ENCODE data around the gene TMEM14A.
"Not testable (repeated sequence)": the region's sequence is repeated elsewhere in the genome, so short reads cannot be mapped to it uniquely, and the experiment has no call there.

TMEM14A gene

GRCh38 chr6:52697903-52698302 is 27.0 kb downstream of the TMEM14A start:
- DNase-seq: no peak
- no peak for TF ChIP-seq CTCF (IDR thresholded peaks at IDR 0.05)
- peaks cover 6% of the 10 kb centered on the region for H3K27me3 Mint-ChIP-seq (ENCODE audit: low read depth, poor library complexity)
- no peak overlapping the region for H3K27ac Mint-ChIP-seq
- H3K4me1 Mint-ChIP-seq: no peaks in the 10 kb centered on the region
- peaks cover 6% of the 10 kb centered on the region for H3K9me3 Mint-ChIP-seq
- H3K4me3 Mint-ChIP-seq: no peak overlapping the region
- H3K36me3 Mint-ChIP-seq (ENCODE audit: low read depth): no peaks in the 10 kb centered on the region

- no peak overlapping the region for H3K4me3 Mint-ChIP-seq
- no peak for TF ChIP-seq CTCF (IDR thresholded peaks at IDR 0.05)
- no peaks in the 10 kb centered on the region for H3K36me3 Mint-ChIP-seq (ENCODE audit: low read depth)
- no peaks in the 10 kb centered on the region for H3K27me3 Mint-ChIP-seq (ENCODE audit: low read depth, poor library complexity)
- H3K27ac Mint-ChIP-seq: no peak overlapping the region
- H3K4me1 Mint-ChIP-seq: no peaks in the 10 kb centered on the region
- DNase-seq: no peak
- peaks cover 21% of the 10 kb centered on the region for H3K9me3 Mint-ChIP-seq
These were observed 33.1 kb downstream of the TMEM14A start for GRCh38 chr6:52704060-52704459.

DNA sequence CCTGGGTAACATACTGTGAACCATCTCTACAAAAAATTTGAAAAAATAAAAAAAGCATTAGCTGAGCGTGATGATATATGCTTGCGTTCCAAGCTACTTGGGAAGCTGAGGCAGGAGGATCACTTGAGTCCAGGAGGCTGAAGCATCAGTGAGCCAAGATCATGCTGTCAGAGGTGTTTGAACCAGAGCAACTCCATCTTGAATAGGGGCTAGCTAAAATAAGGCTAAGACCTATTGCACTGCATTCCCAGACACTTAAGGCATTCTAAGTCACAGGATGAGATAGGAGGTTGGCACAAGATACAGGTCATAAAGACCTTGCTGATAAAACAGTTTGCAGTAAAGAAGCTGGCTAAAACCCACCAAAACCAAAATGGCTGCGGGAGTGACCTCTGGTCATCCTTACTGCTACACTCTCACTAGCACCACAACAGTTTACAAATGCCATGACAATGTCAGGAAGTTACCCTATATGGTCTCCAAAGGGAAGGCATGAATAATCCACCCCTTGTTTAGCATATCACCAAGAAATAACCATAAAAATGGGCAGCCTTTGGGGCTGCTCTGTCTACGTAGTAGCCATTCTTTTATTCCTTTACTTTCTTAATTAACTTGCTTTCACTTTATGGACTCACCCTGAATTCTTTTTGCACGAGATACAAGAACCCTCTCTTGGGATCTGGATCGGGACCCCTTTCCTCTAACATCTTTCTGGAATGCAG is 34.0 kb downstream of the TMEM14A start:
- not testable (repeated sequence) for H3K27me3 Mint-ChIP-seq (ENCODE audit: low read depth, poor library complexity); H3K36me3 Mint-ChIP-seq (ENCODE audit: low read depth); H3K27ac Mint-ChIP-seq; H3K4me3 Mint-ChIP-seq; DNase-seq; H3K4me1 Mint-ChIP-seq
- peaks cover 27% of the 10 kb centered on the region for H3K9me3 Mint-ChIP-seq

GRCh38 chr6:52706001-52706400 is 35.1 kb downstream of the TMEM14A start:
- Mint-ChIP-seq H3K27ac (no peak overlapping the region), H3K36me3 (ENCODE audit: low read depth) (no peaks in the 10 kb centered on the region), H3K4me1 (no peaks in the 10 kb centered on the region), H3K27me3 (ENCODE audit: low read depth, poor library complexity) (no peaks in the 10 kb centered on the region), H3K4me3 (no peak overlapping the region), H3K9me3 (peaks cover 30% of the 10 kb centered on the region)
- TF ChIP-seq CTCF (IDR thresholded peaks at IDR 0.05): no peak
- no peak for DNase-seq

GRCh38 chr6:52707963-52708680 is 37.2 kb downstream of the TMEM14A start:
- DNase-seq: no peak
- Mint-ChIP-seq H3K36me3 (ENCODE audit: low read depth) (no peaks in the 10 kb centered on the region), H3K4me1 (no peaks in the 10 kb centered on the region), H3K4me3 (no peak overlapping the region), H3K27me3 (ENCODE audit: low read depth, poor library complexity) (no peaks in the 10 kb centered on the region), H3K9me3 (peaks cover 30% of the 10 kb centered on the region), H3K27ac (no peak overlapping the region)
- no peak for TF ChIP-seq CTCF (IDR thresholded peaks at IDR 0.05)

DNA sequence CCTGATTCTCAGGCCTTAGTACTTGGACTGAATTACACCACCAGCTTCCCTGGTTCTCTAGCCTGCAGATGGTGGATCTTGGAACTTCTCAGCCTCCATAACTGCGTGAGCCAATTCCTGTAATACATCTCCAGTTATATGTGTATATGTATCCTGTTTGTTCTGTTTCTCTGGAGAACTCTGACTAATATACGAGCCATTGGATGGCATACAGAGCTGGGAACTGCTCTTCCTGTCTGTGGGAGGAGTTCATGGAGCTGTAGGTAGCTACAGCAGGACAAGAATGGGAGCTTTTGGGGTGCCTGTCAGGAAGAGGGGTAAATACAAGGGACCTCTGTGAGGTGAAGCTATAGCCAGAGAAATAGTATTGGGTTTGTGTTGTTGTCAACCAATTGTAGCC is 41.2 kb downstream of the TMEM14A start:
- H3K27me3 Mint-ChIP-seq (ENCODE audit: low read depth, poor library complexity): no peaks in the 10 kb centered on the region
- DNase-seq: no peak
- no peak for TF ChIP-seq CTCF (IDR thresholded peaks at IDR 0.05)
- H3K4me1 Mint-ChIP-seq: no peaks in the 10 kb centered on the region
- H3K9me3 Mint-ChIP-seq: peaks cover 25% of the 10 kb centered on the region
- H3K27ac Mint-ChIP-seq: no peak overlapping the region
- H3K4me3 Mint-ChIP-seq: no peak overlapping the region
- H3K36me3 Mint-ChIP-seq (ENCODE audit: low read depth): no peaks in the 10 kb centered on the region

GRCh38 chr6:52714761-52715160 is 43.8 kb downstream of the TMEM14A start:
- not testable (repeated sequence) for H3K27me3 Mint-ChIP-seq (ENCODE audit: low read depth, poor library complexity); H3K9me3 Mint-ChIP-seq; H3K4me3 Mint-ChIP-seq

More at GRCh38 chr6:52714761-52715160, 43.8 kb downstream of the TMEM14A start:
- not testable (repeated sequence) for H3K27ac Mint-ChIP-seq; H3K4me1 Mint-ChIP-seq; H3K36me3 Mint-ChIP-seq (ENCODE audit: low read depth); DNase-seq

All from nephron progenitor cell (in vitro differentiated cells).